GM12872 (cell line): ENCODE measurements around the gene DNA2.

Experiments
- TF ChIP-seq, protein P1 (sequence below): IDR thresholded peaks from 3 replicates; pipeline ENCODE4 v1.5.1; 2011; ENCODE audit warnings: low read depth, mild to moderate bottlenecking, low read length, moderate library complexity; ENCODE audit not compliant: insufficient read depth

DNA2 gene

DNA sequence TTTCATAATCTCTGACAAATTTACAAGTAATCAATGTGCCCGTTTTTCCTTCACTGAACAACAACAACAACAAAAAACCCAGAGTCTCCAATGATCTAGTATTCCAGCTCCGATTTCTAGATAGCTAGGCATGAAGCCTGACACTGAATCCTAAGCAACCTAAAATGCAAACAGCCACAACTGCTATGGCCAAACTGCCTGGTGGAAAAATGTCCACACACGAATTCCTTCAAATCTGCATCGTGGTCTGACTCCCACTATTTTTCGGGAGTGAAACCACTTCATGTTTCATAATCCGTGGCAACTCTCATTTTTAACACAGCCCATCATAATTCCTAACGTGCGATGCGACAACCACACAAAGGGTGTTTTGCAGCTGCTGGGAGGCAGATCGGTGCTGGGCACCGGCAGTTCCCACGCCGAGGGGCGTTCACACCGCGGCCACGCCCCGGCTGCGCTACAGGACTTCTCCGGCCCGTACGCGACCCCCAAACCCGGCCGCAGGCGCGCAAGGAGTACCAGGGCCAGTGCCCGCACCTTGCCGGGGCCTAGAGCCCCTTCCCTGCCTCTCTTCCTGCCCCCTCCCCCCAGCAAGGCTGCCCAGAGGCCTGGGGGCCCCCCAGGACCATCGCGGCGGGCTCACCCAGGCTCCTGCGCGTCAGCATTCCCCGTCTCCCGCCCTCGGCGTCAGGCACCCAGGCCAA is 65.5 kb downstream of the DNA2 start:
- TF ChIP-seq, protein P1, sequence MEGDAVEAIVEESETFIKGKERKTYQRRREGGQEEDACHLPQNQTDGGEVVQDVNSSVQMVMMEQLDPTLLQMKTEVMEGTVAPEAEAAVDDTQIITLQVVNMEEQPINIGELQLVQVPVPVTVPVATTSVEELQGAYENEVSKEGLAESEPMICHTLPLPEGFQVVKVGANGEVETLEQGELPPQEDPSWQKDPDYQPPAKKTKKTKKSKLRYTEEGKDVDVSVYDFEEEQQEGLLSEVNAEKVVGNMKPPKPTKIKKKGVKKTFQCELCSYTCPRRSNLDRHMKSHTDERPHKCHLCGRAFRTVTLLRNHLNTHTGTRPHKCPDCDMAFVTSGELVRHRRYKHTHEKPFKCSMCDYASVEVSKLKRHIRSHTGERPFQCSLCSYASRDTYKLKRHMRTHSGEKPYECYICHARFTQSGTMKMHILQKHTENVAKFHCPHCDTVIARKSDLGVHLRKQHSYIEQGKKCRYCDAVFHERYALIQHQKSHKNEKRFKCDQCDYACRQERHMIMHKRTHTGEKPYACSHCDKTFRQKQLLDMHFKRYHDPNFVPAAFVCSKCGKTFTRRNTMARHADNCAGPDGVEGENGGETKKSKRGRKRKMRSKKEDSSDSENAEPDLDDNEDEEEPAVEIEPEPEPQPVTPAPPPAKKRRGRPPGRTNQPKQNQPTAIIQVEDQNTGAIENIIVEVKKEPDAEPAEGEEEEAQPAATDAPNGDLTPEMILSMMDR: no peak

DNA sequence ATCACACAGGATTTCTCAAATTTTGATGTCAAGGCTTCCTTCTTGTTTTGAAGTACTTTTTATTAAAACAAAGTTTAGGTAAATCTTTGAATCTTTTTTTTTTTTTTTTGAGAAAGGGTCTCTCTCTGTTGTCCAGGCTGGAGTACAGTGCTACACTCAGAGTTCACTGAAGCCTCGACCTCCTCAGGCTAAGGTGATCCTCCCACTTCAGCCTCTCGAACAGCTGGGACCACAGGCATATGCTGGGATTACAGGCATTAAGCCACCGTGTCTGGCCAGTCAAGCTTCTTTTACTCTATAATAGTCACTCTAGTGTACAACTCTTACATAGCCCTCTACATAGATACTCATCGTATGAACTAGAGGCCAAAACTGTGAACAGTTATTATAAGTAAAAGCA is 68.1 kb downstream of the DNA2 start:
- TF ChIP-seq, protein P1: no peak

DNA sequence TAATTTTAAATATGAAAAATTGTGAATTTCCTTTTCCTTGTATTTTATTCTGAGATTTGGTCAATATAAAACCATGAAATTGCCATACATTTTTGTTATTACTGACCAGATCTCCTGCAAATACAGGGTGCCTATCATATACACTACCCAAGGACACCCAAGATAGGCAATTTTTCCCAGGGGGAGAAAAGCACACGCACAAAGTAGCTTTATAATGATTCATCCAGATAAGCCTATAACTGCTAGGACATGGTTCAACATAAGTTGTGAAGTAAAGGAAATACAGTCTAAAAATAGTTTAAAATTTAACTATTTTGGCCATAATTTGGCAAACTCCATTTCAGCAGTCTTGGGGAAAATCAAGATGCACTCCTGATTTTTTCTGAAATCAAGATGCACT is 69.5 kb downstream of the DNA2 start:
- TF ChIP-seq, protein P1: no peak

DNA sequence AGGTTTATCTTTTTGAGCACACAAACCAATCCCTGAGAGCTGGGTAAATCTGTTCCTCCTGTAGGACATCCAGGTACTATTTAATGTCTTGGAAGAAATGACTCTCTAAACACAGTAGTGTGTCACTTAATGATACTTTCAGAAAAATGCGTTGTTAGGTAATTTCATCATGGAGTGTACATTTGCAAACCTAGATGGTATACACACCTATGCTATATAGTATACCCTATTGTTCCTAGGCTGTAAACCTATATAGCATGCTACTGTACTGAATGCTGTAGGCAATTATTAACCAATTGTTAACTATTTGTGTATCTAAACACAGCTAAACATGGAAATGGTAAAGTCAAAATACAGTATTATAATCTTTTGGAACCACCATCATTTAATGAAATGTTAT is 74.8 kb downstream of the DNA2 start:
- TF ChIP-seq, protein P1: no peak

DNA sequence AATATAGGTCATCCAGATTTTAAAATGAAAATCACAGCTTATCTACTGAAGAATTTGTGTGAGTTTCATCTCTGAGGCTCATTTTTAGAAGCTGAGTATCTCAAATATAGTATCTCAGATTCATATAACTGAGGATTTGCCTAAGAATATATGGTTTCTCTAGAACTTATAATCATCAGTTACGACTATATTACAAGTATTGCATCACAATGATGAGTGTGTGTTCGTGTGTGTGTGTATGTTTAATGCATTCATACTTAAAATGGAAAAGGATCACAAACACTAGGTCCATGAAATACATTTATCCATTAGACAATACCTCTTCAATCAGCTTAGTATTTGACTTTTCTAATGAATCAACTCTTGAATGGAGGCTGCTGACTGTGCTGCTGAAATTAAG is 86.0 kb downstream of the DNA2 start:
- TF ChIP-seq, protein P1: no peak

DNA sequence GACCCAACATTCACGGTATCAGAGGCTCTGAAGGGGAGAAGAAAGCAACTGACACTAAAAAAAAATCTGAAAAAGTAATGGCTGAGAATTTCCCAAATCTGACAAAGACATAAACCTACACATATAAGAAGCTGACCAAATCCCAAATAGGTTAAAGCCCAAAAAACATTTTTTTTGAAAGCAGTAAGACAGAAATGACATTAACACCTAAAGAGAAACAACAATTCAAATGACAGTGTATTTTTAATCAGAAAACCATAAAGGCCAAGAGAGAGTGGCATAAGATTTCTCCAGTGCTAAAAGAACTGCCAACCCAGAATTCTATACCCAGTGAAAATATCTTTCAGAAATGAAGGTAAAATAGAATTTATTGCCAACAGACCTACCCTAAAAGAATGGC is 100.2 kb downstream of the DNA2 start:
- TF ChIP-seq, protein P1: no peak

DNA sequence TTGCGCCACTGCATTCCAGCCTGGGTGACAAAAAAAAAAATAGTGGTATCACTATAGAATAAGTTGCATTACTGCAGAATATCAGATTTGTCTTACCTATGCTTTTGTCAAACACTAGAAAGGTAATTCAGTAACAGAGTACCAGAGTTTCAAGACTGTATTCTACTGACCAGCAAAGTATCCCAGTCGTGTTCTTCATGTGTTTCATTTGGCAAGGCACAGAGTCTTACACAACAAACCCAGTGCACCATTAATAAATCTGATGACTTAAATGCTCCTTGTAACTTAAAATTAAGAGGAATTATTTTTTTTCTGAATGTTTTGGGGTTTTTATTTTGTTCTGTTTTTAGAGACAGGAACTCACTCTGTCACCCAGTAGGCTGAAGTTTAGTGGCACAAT is 104.7 kb downstream of the DNA2 start:
- TF ChIP-seq, protein P1: no peak
